ENCODE data around the gene SLC22A15. TPM values are rescaled to one million over a fixed set of nuclear protein-coding genes. Genes with fewer than 3 reads are reported as not detected.
"Not testable (repeated sequence)": the region's sequence is repeated elsewhere in the genome, so short reads cannot be mapped to it uniquely, and the experiment has no call there.

Gene SLC22A15
- total and polyA plus RNA-seq, 3 donors from 2014 or later, result 1.8 to 9.4 (median 6.4) TPM

- WGBS, 2 donors, result 76 to 85% methylated on average over 4 of the region's 4 CpGs
- no peak for TF ChIP-seq CTCF (IDR thresholded peaks at IDR 0.05)
- no peak for TF ChIP-seq POLR2A (IDR thresholded peaks at IDR 0.05)
- H3K27ac ChIP-seq, result no peak overlapping the region
These were observed 59.9 kb downstream of the SLC22A15 start for GRCh38 chr1:116036255-116036654.

GRCh38 chr1:116038679-116039078 is 62.4 kb downstream of the SLC22A15 start:
- TF ChIP-seq POLR2A (IDR thresholded peaks at IDR 0.05) (no peak), CTCF (IDR thresholded peaks at IDR 0.05) (no peak)
- Histone ChIP-seq H3K36me3 (ENCODE audit: low read depth, missing control alignments) (no peaks in the 10 kb centered on the region), H3K27ac (no peak overlapping the region), H3K9me3 (no peaks in the 10 kb centered on the region), H3K27me3 (no peaks in the 10 kb centered on the region), H3K4me1 (no peaks in the 10 kb centered on the region), H3K4me3 (no peak overlapping the region)
- WGBS, 2 donors, result 38 to 44% methylated on average over 2 of the region's 2 CpGs
- no peak for DNase-seq
- intact Hi-C loops (cut with DNase I; ENCODE audit: low total_unique reads), result no loop called here

More at GRCh38 chr1:116036255-116036654, 59.9 kb downstream of the SLC22A15 start:
- no peaks in the 10 kb centered on the region for H3K9me3 ChIP-seq
- DNase-seq, result no peak
- no peaks in the 10 kb centered on the region for H3K36me3 ChIP-seq (ENCODE audit: low read depth, missing control alignments)
- H3K4me1 ChIP-seq, result no peaks in the 10 kb centered on the region
- intact Hi-C loops (cut with DNase I; ENCODE audit: low total_unique reads), result no loop called here
- no peaks in the 10 kb centered on the region for H3K27me3 ChIP-seq
- H3K4me3 ChIP-seq, result no peak overlapping the region

- Histone ChIP-seq H3K4me1 (no peaks in the 10 kb centered on the region), H3K36me3 (ENCODE audit: low read depth, missing control alignments) (no peaks in the 10 kb centered on the region), H3K4me3 (no peak overlapping the region), H3K27me3 (no peaks in the 10 kb centered on the region), H3K27ac (no peak overlapping the region), H3K9me3 (no peaks in the 10 kb centered on the region)
- DNase-seq, result no peak
- intact Hi-C loops (cut with DNase I; ENCODE audit: low total_unique reads), result no loop called here
- WGBS, 2 donors, result 94 to 96% methylated on average over 4 of the region's 4 CpGs
- TF ChIP-seq CTCF (IDR thresholded peaks at IDR 0.05) (no peak), POLR2A (IDR thresholded peaks at IDR 0.05) (no peak)
These were observed 67.8 kb downstream of the SLC22A15 start for GRCh38 chr1:116044071-116044470.

- intact Hi-C loops (cut with DNase I; ENCODE audit: low total_unique reads); H3K36me3 ChIP-seq (ENCODE audit: low read depth, missing control alignments); H3K4me3 ChIP-seq; H3K27ac ChIP-seq; H3K9me3 ChIP-seq; DNase-seq; H3K27me3 ChIP-seq; H3K4me1 ChIP-seq: not testable (repeated sequence)
- WGBS, 2 donors, result 86 to 95% methylated on average over 4 to 8 of the region's 8 CpGs
These were observed 70.6 kb downstream of the SLC22A15 start for GRCh38 chr1:116046933-116047332.

- WGBS, 2 donors, result 94 to 96% methylated on average over 16 of the region's 16 CpGs
- H3K27me3 ChIP-seq; H3K9me3 ChIP-seq; H3K4me3 ChIP-seq; H3K4me1 ChIP-seq; DNase-seq; H3K27ac ChIP-seq; intact Hi-C loops (cut with DNase I; ENCODE audit: low total_unique reads); H3K36me3 ChIP-seq (ENCODE audit: low read depth, missing control alignments): not testable (repeated sequence)
These were observed 75.6 kb downstream of the SLC22A15 start for GRCh38 chr1:116051896-116052295.

GRCh38 chr1:116062201-116062600 is 85.9 kb downstream of the SLC22A15 start:
- Histone ChIP-seq H3K9me3 (no peaks in the 10 kb centered on the region), H3K27ac (no peak overlapping the region), H3K4me1 (no peaks in the 10 kb centered on the region), H3K4me3 (no peak overlapping the region), H3K27me3 (no peaks in the 10 kb centered on the region), H3K36me3 (ENCODE audit: low read depth, missing control alignments) (no peaks in the 10 kb centered on the region)
- DNase-seq, result no peak
- intact Hi-C loops (cut with DNase I; ENCODE audit: low total_unique reads), result no loop called here
- 79 to 82% methylated on average over 1 of the region's 1 CpG for WGBS, 2 donors
- TF ChIP-seq CTCF (IDR thresholded peaks at IDR 0.05) (no peak), POLR2A (IDR thresholded peaks at IDR 0.05) (no peak)

Data from testis (tissue), 3 donors.